Measurements from ENCODE around the gene SLA2.
"Not testable (repeated sequence)": the region's sequence is repeated elsewhere in the genome, so short reads cannot be mapped to it uniquely, and the experiment has no call there.

Gene SLA2

DNA sequence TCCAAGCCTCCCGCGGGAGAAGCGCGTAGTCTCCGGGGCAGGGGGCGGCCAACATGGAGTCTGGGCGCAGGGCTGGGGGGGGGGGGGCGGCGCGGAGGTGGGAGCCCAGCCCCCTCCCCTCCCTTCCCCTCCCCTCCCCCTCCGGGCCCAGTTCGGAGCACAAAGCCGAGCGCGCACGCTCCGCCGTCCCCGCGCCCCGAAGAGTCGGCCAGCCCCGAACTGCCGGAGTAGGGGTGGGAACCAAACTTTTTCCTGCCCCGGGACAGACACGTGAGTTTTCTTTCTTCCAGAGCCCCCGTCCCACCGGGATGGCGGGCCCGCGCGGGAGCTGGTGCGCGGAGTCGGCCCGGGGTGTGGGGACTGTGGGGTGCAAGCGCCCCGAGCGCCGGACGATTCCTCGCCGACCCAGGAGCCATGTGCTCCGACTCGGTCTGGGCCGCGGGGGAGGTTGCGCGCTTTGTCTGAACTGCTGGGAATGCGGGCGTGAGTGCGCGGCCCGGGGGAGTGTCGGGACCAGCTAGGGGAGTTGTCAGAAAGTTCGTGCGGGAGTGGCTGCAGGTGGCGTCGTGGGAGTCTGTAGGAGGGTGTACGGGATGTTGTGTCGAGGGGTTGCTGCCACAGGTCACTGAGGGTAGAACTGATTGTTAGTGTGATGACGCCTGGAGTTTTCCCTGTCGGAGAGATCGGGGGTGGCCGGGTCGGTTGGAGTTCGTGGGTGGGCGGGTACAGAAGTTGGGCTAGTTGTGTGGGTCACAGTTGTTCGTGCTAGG lies 71.4 kb downstream of the SLA2 start:
- no peak for DNase-seq (ENCODE audit: low read depth, low spot score)

DNA sequence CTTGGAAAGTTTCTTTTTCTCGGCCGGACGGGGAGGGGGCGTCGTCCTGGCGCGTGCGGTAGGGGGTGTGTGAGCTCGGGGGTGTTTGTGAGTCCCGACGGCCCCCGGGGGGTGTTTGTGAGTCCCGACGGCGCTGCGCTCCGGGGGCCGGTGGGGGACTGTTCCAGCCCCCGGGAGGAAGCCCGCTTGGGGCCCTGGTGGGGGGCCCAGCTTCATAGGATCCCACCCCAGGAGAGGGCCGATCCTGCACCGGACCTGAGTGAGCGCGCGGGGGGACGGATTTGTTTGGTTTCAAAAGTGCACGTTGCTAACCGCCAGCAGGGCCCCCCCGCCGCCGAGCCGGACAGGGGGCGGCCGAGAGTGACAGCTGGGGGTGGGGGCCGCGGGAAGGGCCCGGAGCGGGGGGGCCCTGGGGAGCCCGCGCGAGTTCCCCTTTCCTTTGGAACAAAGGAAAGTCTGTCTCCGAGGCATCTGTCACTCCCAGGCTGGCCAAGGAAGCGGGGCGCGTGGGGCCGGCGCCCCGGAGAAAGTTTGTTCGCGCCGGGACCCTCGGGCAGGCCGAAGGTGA lies 72.1 kb downstream of the SLA2 start:
- no peak for DNase-seq (ENCODE audit: low read depth, low spot score)

DNA sequence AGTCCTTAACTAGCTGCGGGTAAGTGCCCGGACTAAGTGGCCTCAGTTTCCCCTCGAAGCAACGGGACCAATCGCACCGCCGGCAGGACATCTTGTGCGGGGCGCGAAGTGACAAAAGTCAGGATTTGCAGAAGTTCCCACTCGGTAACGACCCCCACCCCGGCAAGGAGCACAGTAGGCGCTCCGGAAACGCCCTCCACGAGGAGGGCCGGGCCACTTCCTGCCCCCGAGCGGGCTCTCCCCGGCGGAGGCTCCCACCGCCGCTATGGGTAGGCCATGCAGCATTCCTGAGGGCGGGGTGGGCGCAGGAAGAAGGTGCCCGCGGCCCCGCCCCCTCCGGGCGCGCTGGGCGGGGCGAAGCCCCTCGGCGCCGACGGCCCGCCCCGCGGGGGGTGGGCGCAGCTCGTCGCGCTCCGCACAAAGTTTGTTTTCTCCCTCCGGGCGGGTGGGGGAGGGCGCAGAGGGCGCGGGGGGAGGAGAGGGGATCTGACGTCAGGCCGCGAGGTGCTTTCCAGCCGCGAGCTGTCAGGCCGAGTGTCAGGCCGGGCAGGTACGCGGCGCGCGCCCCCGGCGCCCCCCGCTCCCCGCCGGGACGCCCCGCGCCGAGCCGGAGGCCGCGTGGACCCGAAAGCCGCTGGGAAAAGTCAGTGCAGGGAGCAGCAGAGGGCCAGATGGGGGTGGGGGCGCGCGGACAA lies 72.7 kb downstream of the SLA2 start, which contains the start of gene TGIF2:
Gene TGIF2, plus strand, starts transcription at position 495 of the 695 bp plus-strand sequence. CDS start 5,178 bp downstream, outside the sequence.
- no peak for DNase-seq (ENCODE audit: low read depth, low spot score)

DNA sequence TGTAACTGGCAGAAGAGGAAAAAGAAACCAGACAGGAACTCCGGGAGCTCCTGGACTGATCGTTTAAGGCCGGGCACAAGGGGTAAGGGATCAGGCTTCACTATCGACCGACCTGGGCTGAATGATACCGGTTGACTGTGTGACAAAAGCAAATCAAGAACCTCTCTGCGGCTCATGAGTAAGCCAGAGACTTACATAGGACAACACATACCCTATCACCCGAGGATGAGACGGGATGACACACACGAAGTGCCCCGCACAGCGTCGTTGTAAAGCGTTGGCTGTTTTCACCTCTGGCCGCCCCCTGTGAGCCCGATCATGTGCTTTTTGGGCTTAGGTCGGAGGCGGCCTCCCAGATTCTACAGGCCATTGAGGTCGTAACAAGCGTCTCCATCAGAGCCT lies 73.3 kb downstream of the SLA2 start:
- no peak for DNase-seq (ENCODE audit: low read depth, low spot score)

DNA sequence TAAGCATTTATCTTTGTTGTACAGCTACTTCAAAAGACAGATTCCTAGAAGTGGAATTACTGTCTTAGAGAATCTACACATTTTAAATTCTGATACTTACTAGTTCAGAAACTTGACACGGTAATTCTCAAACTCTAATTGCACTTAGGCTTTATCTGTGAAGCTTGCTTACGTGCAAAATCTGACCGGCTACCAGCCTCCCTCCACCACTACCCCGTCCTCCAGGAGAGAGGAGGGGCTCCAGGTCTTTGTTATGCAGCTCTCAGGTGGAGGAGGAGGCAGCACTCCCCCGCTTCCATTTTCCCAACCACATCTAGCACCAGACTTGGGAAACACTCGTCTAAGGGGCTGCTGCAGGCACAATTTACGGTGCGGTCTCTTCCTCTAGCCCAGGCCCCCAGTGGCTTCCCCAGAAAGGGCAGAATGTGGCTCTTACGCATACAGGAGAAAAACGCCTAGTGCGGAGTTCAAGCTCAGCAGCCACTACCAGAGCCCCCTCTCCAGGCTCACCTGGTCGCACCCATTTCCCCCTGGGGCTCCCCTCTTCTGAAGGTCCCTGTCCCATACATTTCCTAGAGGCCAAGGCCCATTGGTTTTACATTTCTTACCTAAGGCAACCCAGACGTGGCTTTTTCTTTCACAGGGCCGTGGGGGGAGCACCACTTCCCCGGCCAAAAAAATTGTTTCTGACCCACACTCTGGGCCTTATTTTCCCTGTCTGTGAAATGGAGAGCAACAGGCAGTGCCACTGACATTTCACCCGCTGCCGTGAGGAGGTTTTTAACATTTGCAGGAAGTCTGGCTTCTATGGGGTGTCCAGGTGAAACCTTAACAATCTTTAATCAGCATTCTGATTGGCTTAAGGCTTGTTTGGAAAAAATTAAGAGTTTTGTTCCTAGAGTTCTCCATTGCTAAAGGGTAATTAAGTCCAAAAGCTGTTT lies 74.2 kb downstream of the SLA2 start:
- no peak for DNase-seq (ENCODE audit: low read depth, low spot score)

DNA sequence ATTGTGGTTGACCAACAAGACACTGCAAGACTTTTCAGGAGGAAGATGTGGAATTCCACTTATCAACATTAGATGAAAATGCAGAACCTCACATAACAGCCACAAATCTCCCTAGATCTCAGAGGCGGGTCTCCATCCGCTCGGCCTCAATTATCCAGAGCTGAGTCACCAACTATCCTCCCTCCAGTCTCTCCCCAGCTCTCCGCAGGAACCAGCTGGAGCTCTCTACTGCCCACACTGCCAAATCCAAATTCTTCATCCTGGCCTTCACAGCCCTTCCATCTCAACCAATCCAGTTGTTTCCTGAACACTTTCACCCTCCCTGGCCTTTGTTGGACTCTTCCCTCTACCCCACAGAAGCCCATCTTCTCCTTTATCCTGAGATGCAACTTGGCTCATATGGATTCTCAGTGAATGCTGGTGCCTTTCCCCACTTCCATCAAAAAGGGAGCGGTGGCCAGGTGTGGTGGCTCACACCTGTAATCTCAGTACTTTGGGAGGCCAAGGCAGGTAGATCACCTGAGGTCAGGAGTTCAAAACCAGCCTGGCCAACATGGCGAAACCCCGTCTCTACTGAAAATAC lies 76.1 kb downstream of the SLA2 start:
- DNase-seq (ENCODE audit: low read depth, low spot score), result no peak

DNA sequence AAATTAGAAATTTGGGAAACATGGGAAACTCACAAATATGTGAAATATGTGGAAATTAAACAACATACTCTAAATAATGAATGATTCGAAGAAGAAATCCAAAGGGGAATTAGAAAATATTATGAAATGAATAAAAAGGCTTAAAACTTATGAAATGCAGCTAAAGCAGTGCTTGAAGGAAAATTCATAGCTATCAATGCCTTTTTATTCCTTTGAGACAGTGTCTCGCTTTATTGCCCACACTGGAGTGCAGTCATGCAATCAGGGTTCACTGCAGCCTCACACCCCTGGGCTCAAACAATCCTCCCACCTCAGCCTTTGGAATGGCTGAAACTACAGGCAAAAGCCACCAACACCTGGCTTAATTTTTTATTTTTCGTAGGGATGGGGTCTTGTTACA lies 80.5 kb downstream of the SLA2 start:
- no peak for DNase-seq (ENCODE audit: low read depth, low spot score)

DNA sequence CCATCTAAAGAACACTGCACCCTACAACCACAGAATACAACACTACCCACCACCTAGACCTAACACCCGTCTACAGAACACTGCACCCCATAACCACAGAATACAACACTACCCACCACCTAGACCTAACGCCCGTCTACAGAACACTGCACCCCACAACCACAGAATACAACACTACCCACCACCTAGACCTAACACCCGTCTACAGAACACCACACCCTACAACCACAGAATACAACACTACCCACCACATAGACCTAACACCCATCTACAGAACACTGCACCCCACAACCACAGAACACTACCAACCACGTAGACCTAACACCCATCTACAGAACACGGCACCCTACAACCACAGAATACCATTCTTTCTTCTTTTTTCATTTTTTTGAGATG lies 81.3 kb downstream of the SLA2 start:
- not testable (repeated sequence) for DNase-seq (ENCODE audit: low read depth, low spot score)

DNA sequence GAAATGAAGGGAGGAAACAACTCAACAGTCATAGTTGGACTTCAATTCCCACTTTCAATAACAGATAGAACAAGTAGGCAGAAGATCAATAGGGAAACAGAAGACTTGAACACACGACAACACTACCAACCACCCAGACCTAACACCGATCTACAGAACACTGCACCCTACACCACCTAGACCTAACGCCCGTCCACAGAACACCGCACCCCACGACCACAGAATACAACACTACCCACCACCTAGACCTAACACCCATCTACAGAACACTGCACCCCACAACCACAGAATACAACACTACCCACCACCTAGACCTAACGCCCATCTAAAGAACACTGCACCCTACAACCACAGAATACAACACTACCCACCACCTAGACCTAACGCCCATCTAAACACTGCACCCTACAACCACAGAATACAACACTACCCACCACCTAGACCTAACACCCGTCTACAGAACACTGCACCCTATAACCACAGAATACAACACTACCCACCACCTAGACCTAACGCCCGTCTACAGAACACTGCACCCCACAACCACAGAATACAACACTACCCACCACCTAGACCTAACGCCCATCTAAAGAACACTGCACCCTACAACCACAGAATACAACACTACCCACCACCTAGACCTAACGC lies 81.8 kb downstream of the SLA2 start:
- DNase-seq (ENCODE audit: low read depth, low spot score), result not testable (repeated sequence)

DNA sequence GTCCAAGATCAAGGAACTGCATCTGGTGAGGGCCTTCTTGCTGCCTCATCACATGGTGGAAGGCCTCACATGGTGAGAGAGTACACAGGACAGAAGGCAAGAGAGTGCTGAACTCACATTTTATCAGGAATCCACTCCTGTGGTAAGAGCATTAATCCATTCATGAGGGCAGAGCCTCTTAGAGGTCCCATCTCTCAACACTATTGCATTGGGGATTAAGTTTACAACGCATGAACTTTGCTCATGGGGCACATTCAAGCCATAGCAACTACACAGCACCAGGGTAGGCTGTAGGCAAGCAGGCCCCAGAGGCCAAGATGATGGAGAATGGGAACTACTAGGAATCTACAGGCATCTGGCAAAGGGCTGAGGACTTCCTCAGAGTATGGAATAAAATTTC lies 82.6 kb downstream of the SLA2 start:
- DNase-seq (ENCODE audit: low read depth, low spot score), result no peak

DNA sequence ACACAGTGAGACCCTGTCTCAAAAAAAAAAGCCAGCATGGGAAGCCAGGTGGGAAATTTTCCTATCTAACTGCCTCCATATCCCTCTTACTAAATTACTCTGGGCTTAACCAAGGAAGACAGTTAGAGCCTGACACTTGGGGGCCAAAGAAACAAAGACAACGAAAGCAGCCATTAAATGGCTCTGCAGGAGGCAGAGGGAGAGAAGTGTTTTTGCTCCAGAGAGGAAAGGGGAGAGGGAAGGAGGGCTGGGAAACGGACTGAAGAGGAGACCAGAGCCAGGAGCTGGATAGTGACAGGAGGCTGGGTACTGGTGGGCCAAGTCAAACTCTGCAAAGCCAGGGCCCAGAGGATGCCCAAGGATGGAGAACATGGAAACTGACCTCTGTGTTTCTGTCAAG lies 83.3 kb downstream of the SLA2 start:
- DNase-seq (ENCODE audit: low read depth, low spot score), result no peak
